Measurements from ENCODE around the gene CAPN14.

CAPN14 gene

GRCh38 chr2:31241625-31242270 is 24.4 kb upstream of the CAPN14 start:
- DNase-seq (ENCODE audit: low read depth in 2 of 2), result no peak

- no peak for DNase-seq (ENCODE audit: low read depth in 2 of 2)
These were observed 23.4 kb upstream of the CAPN14 start for GRCh38 chr2:31240381-31241365.

GRCh38 chr2:31239593-31240177 is 22.4 kb upstream of the CAPN14 start:
- DNase-seq (ENCODE audit: low read depth in 2 of 2), result no peak

GRCh38 chr2:31238906-31239592 is 21.7 kb upstream of the CAPN14 start:
- DNase-seq (ENCODE audit: low read depth in 2 of 2), result no peak

GRCh38 chr2:31238126-31238905 is 21.0 kb upstream of the CAPN14 start:
- DNase-seq (ENCODE audit: low read depth in 2 of 2), result no peak

- no peak for DNase-seq (ENCODE audit: low read depth in 2 of 2)
These were observed 20.2 kb upstream of the CAPN14 start for GRCh38 chr2:31237348-31238017.

GRCh38 chr2:31236433-31237205 is 19.3 kb upstream of the CAPN14 start:
- DNase-seq (ENCODE audit: low read depth in 2 of 2), result no peak

- peak; percentile 68 to 74 for DNase-seq (ENCODE audit: low read depth in 2 of 2)
These were observed 18.2 kb upstream of the CAPN14 start for GRCh38 chr2:31235504-31235902.

- DNase-seq (ENCODE audit: low read depth in 2 of 2), result no peak
These were observed 17.6 kb upstream of the CAPN14 start for GRCh38 chr2:31234683-31235503.

GRCh38 chr2:31233741-31234682 is 16.7 kb upstream of the CAPN14 start, which contains the start of gene EHD3:
TSS of gene EHD3 (plus strand) at chr2:31234152. CDS start at chr2:31234622, 470 bp downstream.
- DNase-seq (ENCODE audit: low read depth in 2 of 2), result peak; percentile 69 to 75

GRCh38 chr2:31233231-31233630 is 15.9 kb upstream of the CAPN14 start:
- DNase-seq (ENCODE audit: low read depth in 2 of 2), result no peak

- no peak for DNase-seq (ENCODE audit: low read depth in 2 of 2)
These were observed 15.3 kb upstream of the CAPN14 start for GRCh38 chr2:31232586-31232985.

GRCh38 chr2:31231571-31232302 is 14.4 kb upstream of the CAPN14 start:
- DNase-seq (ENCODE audit: low read depth in 2 of 2), result no peak

- no peak for DNase-seq (ENCODE audit: low read depth in 2 of 2)
These were observed 13.4 kb upstream of the CAPN14 start for GRCh38 chr2:31230751-31231150.

GRCh38 chr2:31228717-31229116 is 11.4 kb upstream of the CAPN14 start:
- no peak for DNase-seq (ENCODE audit: low read depth in 2 of 2)

GRCh38 chr2:31227711-31228125 is 10.4 kb upstream of the CAPN14 start:
- no peak for DNase-seq (ENCODE audit: low read depth in 2 of 2)

- DNase-seq (ENCODE audit: low read depth in 2 of 2), result no peak
These were observed 9.8 kb upstream of the CAPN14 start for GRCh38 chr2:31227110-31227509.

All from fibroblast of skin of left biceps (primary cell).